OCI-M1 (cell line): ENCODE data around the gene LAPTM4A.
"Not testable (repeated sequence)": the region's sequence is repeated elsewhere in the genome, so short reads cannot be mapped to it uniquely, and the experiment has no call there.

Experiments used
- DNase-seq: peaks from one replicate; lab custom pipeline; 2025; lab: John Stamatoyannopoulos, UW

LAPTM4A gene

DNA sequence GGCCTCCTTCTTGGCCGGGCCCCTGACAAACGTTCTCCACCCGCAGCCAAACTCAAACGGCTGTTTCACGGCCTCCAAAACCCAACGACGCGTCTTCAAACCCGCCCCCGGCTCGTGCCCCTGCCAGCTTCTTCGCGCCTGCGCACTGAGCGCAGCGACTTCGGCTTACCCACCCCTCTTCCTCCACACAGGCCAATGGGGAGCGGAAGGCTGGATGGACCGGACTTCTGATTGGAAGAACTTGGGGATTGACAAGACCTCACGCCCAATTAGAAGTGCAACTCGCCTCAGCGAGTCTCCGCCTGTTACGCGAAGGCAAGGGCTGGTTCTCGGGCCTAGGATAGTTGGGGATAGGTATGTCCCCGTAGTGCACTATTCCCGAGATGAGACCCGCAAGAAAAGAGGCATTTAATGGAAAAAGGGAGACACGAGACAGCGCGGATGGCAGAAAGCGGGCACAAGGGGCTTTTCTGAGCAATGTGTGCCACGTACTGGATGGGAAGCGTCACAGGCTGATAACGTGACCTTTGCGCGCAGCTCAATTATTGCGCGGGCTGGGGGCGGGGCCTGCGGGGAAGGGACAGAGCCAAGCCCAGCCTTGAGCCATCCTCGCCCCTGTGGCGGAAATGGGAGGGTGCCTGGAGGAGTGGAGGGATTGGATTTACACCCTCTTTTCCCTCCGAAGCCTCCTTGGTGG is at the start of gene LAPTM4A:
Gene LAPTM4A, minus strand, starts transcription at position 97 of the 697 bp plus-strand sequence. CDS start 108 bp downstream, outside the sequence.
- peak; percentile 99 for DNase-seq

DNA sequence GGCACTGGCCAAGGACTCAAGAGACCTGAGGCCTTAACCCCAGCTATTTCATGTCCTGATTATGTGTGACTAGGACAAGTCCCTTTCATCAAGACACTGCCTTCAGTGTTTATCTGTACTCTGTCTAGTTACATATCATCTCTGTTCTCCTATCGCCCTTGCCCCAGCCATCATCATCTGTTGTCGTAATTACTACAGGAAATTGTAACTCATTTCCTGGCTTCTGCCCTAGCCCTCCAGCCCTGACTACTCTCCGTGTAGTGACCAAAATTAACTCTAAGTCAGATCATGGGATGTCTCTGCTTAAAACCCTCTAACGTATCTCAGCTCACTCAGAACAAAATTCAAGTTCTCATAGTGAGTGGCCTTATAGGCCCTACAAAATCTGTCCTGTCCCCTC is 49.3 kb upstream of the LAPTM4A start:
- no peak for DNase-seq

DNA sequence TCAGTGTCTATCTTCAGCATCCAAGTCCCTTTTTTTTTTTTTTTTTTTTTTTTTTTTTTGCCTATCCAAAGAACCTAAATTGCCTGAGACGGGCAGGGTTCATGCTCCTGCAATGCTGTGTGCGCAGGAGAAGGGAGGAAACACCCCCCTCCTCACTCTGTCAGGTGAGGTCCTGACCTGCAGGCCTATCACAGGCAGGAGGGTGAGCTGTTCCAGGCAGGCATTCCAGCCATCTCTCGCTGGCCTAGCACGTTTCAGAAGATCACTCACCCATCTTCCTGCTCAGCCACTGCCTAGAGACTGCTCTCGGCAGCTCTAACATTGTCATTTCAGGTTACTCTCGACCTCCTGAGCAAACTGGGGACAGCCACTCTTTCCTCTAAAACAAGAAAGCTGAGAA is 48.4 kb upstream of the LAPTM4A start:
- DNase-seq = no peak

DNA sequence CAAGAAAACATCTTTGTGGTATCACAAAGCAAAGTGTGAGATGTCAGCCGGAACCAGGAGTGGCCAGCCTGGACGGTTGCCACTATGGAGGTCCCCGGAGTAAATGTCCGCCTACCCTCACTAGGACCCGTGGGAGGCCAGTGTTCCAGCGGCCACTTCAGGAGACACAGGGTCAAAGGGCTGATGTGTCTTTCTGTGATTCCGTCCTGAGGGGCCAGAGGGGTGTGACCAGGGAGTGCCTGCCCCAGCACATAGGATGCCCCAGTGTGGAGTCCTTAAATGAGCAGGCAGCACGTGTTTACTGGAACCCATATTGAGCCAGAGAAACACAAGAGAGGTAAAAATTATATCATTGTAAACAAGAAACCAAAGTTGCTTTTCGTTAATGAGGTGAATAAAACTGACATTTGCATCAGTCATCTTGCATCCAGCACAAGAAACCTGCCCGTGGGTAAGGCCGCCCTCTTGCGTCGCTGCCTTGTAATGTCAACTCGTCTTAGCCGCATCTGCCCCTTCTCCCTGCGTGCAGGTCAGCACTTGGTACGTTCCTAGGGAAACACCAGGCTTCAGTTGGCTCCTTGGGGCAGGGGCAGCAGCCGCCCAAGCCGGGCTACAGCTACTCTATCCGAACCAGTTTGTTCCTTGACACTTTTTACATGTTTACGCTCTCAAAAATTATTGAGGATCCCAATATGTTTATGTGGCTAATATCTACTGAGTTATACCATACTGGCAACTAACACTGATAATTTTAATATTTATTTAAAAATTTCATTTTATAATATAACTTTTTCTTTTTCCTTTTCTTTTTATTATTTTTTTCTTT is 46.7 kb upstream of the LAPTM4A start:
- peak; percentile 91 for DNase-seq

DNA sequence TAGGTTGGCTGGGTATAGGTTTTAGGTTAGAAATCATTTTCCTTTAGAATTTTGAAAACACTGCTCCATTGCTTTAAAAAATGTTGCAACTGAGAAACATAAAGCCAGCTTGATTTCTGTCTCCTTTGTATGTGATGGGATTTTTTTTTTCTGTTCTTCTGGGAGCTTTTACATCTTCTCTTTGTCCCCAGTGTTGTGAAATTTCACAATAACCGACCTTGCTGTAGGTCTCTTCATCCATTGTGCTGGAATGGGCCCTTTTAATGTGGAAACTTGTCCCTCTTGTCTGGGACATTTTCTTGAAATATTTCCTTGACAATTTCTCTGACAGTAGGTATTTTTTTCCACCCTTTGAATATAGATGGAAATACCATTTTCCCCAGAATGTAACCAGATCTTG is 44.0 kb upstream of the LAPTM4A start:
- DNase-seq = no peak

DNA sequence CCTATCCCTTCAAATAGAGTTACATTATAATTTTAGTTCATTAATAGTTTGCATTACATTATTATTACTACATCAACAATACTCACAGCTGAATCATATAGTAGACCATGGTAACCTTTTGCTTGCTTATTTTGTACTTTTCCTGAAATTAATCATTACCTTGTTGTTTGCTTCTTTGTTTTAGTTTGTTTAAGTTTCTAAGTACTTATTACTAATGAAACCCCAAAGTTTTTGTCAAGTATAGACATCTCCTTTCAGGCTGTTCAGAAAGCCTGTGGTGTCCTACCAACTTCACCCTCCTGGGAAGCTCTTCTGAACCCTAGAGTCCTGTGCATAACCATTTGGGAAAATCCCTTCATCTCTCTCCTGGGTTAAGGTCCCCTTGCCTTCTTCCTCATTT is 43.5 kb upstream of the LAPTM4A start:
- no peak for DNase-seq

DNA sequence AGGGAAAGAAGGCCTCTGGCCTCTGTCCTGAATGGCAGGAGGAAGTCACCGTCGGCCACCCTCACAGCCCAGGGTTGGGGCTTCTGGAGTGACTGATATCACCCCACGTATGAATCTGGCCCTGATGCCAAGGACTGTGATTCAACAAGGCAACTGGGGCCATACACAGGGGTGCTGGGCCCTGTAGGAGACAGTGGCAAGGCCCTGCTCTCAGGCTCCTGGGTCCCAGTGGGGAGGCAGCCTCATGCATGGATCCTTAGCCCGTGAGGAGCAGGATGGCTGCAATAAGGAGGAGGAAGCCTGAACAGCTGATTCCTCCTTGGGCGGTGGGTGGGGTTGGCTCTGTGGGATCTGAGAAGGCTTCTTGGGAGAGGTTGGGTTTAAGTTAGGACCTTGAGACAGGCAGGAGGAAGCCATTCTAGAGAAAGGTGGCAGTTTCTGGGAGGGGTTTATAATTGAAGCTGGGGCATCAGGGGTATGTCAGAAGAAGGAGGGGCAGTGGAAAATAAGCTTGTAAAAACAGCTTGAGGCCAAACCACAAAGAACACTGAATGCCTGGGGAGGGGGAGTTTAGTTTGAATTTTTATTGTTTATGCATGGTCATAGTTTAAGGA is 42.8 kb upstream of the LAPTM4A start:
- no peak for DNase-seq

DNA sequence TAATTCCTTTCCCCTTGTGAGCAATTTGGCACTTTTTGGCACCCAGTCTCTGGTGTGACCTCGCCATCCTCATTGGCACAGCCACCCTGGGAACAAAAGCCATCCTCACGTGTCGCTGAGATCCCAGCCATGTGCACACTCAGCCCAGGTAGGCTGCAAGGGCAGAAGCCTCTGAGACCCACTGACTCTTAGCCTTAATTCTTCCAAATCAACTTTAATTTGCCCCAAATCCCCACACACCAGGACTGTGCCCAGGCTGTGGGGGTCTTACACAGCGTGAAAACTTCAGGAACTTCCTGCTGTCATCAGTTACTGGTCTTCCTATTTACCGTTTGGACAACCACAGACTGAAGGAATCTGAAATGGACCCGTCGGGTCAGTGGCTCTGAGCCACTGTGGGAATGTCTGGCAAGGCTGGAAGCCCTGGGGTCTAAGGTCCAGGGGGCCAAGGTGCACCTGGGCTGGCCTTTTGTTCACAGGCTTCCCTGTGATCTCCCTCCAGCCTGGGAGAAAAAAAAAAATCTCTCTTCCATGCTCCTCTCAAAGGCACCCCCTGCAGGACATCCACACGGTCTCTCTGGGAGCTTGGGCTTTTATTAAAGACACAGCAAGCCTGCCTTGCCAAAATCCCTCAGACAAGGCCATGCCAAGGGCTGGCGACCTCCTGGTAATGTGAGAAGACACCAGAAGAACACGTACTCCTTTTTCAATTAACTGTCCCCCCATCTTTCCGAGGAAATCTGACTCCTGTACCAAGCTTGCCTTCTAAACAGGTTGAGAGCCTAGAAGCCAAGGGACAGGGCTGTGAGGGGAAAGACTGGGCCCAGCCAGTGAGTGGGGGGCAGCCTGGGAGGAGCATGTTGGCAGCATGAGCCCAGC is 42.1 kb upstream of the LAPTM4A start:
- DNase-seq = peak; percentile 57

DNA sequence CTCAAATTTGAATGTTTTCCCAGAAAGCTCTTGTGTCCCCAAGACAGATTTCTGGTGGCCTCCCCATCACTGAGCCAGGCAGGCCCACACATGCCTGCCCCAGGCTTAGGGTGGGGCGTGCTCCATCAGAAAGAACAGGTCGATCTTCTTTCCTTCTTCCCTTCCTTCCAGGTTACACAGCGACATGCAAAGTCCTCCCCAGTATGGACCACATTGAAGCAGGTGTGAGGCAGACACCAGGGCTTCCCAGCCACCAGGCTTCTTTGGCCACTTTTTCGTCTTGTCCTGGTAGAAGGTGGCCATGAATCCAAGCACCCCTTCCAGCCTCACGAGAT is 41.4 kb upstream of the LAPTM4A start:
- DNase-seq = no peak

DNA sequence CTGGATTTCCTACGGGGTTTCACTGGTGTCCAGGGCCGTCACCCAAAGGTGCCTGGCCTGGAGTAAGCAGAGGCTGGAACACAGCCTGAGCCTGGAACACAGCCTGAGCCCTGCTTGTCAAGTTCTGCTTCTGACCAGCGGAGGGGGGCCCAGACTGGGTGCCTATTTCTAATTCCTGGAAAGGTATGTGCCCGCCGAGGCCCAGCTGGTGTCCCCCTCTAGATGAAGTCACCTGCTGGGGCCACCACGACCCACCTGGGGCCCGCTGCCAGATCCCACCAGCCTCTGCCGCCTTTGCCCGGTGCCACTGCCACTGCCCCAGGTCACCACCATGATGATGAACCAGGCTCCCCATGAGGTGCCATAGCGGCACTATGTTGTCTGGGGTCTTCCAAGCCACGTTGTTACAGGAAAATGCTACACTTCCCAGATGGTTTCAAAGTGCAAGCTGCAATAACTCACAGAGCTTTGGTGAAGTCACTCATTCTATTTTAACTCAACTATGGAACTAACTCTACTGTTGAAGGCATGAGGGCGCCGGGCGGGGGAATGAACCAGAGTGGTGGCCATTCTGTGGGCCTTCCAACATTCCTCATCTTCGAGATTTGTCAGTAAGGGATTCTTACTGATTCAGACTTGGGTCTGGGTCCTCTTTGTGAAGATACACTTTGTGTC is 40.9 kb upstream of the LAPTM4A start:
- DNase-seq = no peak

DNA sequence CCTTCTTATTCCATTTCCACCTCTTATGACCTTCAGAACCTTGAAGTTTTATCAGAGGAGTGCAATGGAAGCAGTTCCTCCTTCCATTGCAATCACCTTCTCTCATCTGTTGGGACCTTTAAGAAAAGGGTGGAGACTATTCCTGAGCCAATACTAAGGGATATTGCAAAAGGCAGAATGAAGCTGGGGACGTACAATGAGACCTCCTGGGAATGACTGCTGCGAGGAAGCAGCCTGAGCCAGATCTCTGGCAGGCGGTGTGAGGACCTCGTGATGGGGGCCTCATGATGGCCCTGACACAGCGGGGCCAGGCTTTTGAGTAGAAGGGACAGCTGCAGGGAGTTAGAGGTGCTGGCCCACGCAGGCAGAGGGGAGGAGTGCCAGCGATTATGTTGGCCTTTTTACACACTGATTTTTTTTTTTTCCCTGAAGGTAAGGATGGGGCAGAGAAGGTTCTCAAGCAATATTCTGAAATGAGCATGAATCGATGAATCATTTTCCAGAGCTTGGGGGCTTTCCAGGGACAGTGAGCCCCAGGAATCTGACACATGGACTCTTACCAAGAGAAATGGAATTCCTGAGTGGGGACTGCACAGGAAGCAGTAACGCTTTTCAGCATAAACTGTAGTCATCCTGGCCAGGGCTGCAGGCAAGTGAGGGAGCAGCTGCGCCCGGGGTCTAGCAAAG is 40.0 kb upstream of the LAPTM4A start:
- peak; percentile 49 for DNase-seq

DNA sequence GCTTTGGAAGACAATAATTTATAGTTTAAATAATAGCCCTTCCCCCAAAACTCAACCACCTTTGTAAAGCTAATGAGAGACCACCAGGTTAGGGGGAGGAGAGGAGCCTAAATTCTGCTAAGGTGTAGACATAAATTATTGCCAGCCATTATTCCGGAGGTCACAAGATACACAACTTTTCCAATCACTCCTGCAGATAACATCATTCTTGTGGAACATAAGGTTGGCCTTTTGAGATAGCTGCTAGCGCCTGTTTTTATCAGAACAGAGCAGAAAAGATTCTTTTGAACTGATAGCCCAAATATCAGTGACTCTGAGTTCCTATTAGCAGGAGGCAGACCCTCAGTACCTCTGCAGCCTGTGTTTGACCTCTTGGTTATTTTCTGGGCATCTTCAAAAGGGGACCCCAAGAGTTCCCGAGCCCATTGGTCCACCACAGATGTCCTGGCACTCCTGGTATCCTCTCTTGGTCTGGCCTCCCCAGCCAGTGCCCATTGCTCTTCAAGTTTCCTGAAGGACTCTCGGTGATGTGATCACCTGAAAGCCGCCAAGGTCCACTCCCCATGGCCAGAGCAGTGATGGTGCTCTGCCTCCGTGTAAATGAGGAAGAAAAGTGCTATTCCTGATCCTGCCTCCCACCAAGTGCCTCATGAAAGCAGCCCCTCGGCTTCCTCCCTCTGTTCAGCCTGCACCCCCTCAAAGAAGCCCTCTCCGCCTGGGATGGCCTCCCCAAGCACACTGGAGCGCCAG is 38.5 kb upstream of the LAPTM4A start:
- no peak for DNase-seq

DNA sequence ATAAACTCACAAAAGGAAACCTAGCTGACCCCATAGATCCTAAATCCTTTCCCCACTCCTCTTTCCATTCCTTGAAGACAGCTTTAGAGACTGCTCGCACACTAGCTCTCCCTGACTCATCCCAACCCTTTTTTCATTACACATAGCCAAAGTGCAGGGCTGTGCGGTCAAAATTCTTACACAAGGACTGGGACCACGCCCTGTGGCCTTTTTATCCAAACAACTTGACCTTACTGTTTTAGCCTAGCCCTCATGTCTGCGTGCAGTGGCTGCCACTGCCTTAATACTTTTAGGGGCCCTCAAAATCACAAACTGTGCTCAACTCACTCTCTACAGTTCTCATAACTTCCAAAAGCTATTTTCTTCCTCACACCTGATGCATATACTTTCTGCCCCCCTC is 34.5 kb upstream of the LAPTM4A start:
- not testable (repeated sequence) for DNase-seq

DNA sequence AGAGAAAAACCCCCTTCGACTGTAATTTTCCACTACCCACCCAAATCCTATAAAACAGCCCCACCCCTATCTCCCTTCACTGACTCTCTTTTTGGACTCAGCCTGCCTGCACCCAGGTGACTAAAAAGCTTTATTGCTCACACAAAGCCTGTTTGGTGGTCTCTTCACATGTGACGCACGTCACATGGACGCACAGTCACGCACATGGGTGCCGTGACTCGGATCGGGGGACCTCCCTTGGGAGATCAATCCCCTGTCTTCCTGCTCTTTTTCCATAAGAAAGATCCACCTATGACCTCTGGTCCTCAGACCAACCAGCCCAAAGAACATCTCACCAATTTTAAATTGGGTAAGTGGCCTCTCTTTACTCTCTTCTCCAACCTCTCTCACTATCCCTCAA is 31.4 kb upstream of the LAPTM4A start:
- not testable (repeated sequence) for DNase-seq

DNA sequence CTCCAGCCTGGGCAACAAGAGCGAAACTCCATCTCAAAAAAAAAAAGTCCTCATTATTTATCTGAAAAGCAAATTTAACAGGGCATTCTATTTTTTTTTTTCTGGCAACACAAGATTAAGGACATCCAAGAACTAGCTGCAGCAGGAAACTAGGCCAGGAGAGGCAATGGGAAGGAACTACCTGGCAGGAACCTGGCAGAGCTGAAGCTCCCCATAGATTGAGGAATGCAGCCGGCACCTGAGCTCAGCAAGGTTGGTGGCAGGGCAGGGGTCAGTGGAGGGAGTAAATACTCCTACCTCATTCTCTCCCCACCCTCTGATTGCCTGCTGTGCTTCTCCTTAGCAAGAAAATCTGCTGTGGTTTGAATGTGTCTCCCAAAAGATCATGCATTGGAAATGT is 30.4 kb upstream of the LAPTM4A start:
- no peak for DNase-seq

DNA sequence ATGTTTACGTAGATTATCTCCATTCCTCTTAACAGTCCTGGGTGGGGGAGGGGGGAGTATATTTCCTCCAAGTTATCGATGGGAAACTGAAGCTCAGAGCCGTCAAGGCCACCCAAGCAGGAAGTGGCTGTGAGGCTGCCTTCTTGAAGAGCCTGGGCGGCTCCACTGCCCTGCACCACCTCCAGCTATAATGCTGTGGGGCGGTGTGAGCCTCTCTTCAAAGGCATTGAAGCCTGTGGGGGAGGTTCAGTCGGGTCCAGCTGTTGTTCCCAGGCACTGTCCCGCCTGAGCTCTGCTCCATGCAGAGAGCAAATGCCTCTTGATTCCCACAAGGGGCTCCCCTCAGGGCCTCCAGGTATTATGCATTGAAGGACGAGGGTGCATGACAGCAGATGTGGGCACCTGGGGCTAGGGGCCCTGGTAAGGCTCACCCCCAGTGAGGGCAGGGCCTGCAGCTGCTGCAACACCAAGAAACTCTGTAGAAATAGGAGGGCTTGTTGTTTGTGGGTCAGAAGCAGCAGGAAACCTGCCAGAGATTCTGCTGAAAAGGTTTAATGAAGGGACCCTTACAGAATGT is 29.5 kb upstream of the LAPTM4A start:
- no peak for DNase-seq

DNA sequence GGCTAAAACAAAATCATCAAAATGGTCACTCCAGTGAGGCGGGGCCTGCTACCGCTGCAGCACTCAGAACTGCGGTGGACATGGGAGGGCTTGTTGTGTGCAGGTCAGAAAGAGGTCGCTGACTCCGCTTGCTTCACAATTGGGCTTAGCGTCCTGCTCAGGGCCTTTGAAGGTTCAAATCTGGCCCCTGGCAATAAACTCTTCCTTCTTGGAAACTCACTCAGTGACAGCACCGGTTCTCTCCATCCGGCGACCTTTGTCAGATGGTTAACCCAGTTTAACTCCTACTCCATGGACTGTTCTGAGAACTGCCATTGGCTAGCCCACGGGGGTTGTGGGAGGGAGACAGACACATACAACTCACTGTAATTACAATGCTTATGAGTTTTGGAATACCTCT is 29.0 kb upstream of the LAPTM4A start:
- DNase-seq = no peak

DNA sequence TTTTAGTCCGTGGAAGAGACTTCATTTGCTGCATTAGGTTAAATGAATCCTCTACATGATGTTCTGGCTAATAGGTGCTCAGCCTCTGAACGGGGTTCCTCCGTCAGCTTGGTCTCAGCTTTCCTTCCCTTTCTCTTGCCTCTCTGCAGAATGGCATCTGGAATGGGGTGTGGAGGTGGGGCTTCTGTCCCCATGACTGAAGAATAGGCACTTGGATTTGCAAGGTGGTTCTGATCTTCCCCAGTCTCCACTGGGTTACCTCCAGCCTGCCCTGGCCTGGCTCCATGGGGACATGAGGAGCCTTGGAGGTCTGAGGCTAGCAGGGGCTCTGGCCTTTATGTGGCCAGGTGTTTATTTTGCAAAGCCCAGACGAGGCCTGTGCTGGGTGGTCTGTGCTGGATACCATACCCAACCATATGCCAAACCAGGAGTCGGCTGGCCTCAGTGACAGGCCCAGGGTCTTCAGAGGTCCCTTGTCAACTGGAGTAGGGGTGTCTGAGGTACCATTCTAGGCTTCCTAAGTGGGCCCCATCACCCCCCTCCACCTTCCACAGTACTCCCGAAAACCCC is 28.2 kb upstream of the LAPTM4A start:
- no peak for DNase-seq

DNA sequence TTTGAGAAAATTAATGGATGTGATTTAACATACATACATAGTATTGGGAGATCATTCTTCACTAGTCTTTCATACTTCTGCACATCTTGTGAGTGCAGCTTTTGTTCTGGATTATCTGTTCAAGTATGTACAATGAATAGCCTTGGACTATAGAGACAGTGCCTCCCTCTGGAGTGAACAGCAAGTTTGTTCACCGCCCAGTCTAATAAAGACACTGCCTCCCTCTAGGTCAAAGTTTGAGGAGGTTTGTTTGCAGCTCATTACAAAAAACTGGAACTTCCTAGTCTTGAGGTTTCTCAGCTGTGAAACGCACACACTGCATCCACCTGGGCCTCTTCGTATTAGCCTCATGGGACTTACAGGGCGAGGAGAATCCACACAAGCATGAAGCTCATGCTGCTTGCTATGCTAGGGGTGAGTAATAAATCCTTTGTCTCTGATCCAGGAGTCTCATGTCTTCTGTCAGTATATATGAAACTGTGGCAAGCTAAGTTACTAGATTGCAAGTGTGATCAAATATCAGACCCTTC is 26.0 kb upstream of the LAPTM4A start:
- DNase-seq = peak; percentile 9
